GM23338 (cell line): ENCODE data around the gene SRCIN1. TPM values are rescaled to one million over a fixed set of nuclear protein-coding genes. Genes with fewer than 3 reads are reported as not detected.

Experiments
- ATAC-seq: fragments of 200-7000 bp; cut with Tn5 transposase; 3 replicates; pipeline ENCODE4 v1.9.1; 2020
- DNase-seq: peaks from one replicate; pipeline ENCODE4 v3.0.0-alpha.2; 2015; ENCODE audit warnings: low spot score
- H2AFZ ChIP-seq: fragments of 200-600 bp; sonication (generic); 2 replicates; pipeline ENCODE4 v1.8.0; 2016; ENCODE audit warnings: antibody characterized with exemption, mild to moderate bottlenecking, moderate library complexity
- H3F3A ChIP-seq: fragments of 200-600 bp; sonication (generic); replicated peaks from 2 replicates; pipeline ENCODE4 v1.8.0; 2017; ENCODE audit warnings: antibody characterized with exemption, mixed run types, low read depth
- H3K27ac ChIP-seq: fragments of 200-600 bp; sonication (generic); 2 replicates; pipeline ENCODE4 v1.6.1; 2016; ENCODE audit warnings: low read depth
- H3K27me3 ChIP-seq: fragments of 200-600 bp; sonication (generic); 2 replicates; pipeline ENCODE4 v1.8.0; 2016; ENCODE audit warnings: mild to moderate bottlenecking, mixed run types, moderate library complexity; ENCODE audit not compliant: insufficient read depth
- H3K36me3 ChIP-seq: fragments of 200-600 bp; sonication (generic); 2 replicates; pipeline ENCODE4 v1.8.0; 2016; ENCODE audit warnings: mild to moderate bottlenecking; ENCODE audit not compliant: insufficient read depth
- H3K4me1 ChIP-seq: fragments of 200-600 bp; sonication (generic); 2 replicates; pipeline ENCODE4 v1.8.0; 2016; ENCODE audit warnings: mild to moderate bottlenecking, moderate library complexity; ENCODE audit not compliant: insufficient read depth
- H3K4me2 ChIP-seq: fragments of 200-600 bp; sonication (generic); 2 replicates; pipeline ENCODE4 v1.7.1; 2017; ENCODE audit warnings: mixed run types
- H3K4me3 ChIP-seq: fragments of 200-600 bp; sonication (generic); 2 replicates; pipeline ENCODE4 v1.6.1; 2016; ENCODE audit warnings: mixed run types
- H3K79me2 ChIP-seq: fragments of 200-600 bp; sonication (generic); replicated peaks from 2 replicates; pipeline ENCODE4 v1.8.0; 2017; ENCODE audit warnings: mild to moderate bottlenecking; ENCODE audit not compliant: insufficient read depth
- H3K9me2 ChIP-seq: fragments of 200-600 bp; sonication (generic); 2 replicates; pipeline ENCODE4 v1.8.0; 2017; ENCODE audit not compliant: insufficient read depth
- H4K20me1 ChIP-seq: fragments of 200-600 bp; sonication (generic); replicated peaks from 2 replicates; pipeline ENCODE4 v1.8.0; 2017; ENCODE audit warnings: mild to moderate bottlenecking; ENCODE audit not compliant: insufficient read depth
- H3K27ac Mint-ChIP-seq: 2 replicates; pipeline ENCODE4 v1.8.0; 2020; ENCODE audit warnings: inconsistent platforms, mild to moderate bottlenecking, moderate library complexity, mixed read lengths
- H3K27me3 Mint-ChIP-seq: 3 replicates; pipeline ENCODE4 v1.8.0; 2022; ENCODE audit warnings: low read depth, mild to moderate bottlenecking, moderate library complexity, mixed read lengths, inconsistent platforms; ENCODE audit not compliant: insufficient read depth, poor library complexity
- H3K36me3 Mint-ChIP-seq: 3 replicates; pipeline ENCODE4 v1.8.0; 2021; ENCODE audit warnings: low read depth, mild to moderate bottlenecking, inconsistent platforms, moderate library complexity, mixed read lengths
- H3K4me1 Mint-ChIP-seq: 3 replicates; pipeline ENCODE4 v1.8.0; 2020; ENCODE audit warnings: mild to moderate bottlenecking, inconsistent platforms, mixed read lengths
- H3K4me3 Mint-ChIP-seq: 3 replicates; pipeline ENCODE4 v1.8.0; 2021; ENCODE audit warnings: moderate library complexity, mild to moderate bottlenecking, inconsistent platforms, mixed read lengths
- H3K9me3 Mint-ChIP-seq: 3 replicates; pipeline ENCODE4 v1.8.0; 2020; ENCODE audit warnings: moderate library complexity, mild to moderate bottlenecking, inconsistent platforms, mixed read lengths
- CREB1 ChIP-seq: fragments of 250-450 bp; sonication (Bioruptor Pico); IDR thresholded peaks from 2 replicates; pipeline ENCODE4 v1.5.0; 2020; ENCODE audit warnings: low read depth, mild to moderate bottlenecking, moderate library complexity
- CTCF ChIP-seq, 2 experiments: fragments of 200-600 bp in 1 of 2; sonication (generic) in 1 of 2; conservative IDR thresholded peaks; 2 replicates each; pipeline versions ENCODE4 v1.5.1 to v1.6.1; 2016 to 2017; ENCODE audit warnings: antibody characterized with exemption in 2 of 2, low read depth in 2 of 2, mild to moderate bottlenecking in 2 of 2, moderate library complexity in 1 of 2
- ETS1 ChIP-seq: IDR thresholded peaks from 2 replicates; pipeline ENCODE4 v1.6.1; 2016; ENCODE audit warnings: antibody characterized with exemption
- EZH2 ChIP-seq: fragments of 200-600 bp; sonication (generic); IDR thresholded peaks from one replicate; pipeline ENCODE4 v1.8.0; 2017; ENCODE audit warnings: antibody characterized with exemption, mild to moderate bottlenecking, low read depth; ENCODE audit not compliant: unreplicated experiment
- NANOG ChIP-seq: IDR thresholded peaks from 2 replicates; pipeline ENCODE4 v1.6.1; 2016; ENCODE audit warnings: antibody characterized with exemption, borderline replicate concordance
- POLR2AphosphoS5 ChIP-seq: IDR thresholded peaks from 2 replicates; pipeline ENCODE4 v1.6.1; 2016; ENCODE audit warnings: antibody characterized with exemption, low read depth
- STAT1 ChIP-seq: IDR thresholded peaks from one replicate; pipeline ENCODE4 v1.6.1; 2016; ENCODE audit warnings: antibody characterized with exemption; ENCODE audit not compliant: unreplicated experiment
- ZNF114 ChIP-seq: fragments of 250-450 bp; sonication (Bioruptor Pico); IDR thresholded peaks from 2 replicates; pipeline ENCODE4 v1.5.0; 2020; ENCODE audit warnings: mild to moderate bottlenecking, moderate library complexity
- ZNF331 ChIP-seq: fragments of 250-450 bp; sonication (Bioruptor Pico); IDR thresholded peaks from 2 replicates; pipeline ENCODE4 v1.5.0; 2020; ENCODE audit warnings: low read depth, mild to moderate bottlenecking, moderate library complexity
- polyA plus RNA-seq: library from polyadenylated mRNA; unstranded; fragments of >200 nt; fragmentation: Nextera tagmentation; extraction: Ambion mirVana; gene quantifications from 2 replicates; pipeline ENCODE4 v1.2.1, GENCODE V29; 2016
- total RNA-seq: library from RNA; depleted of rRNA; stranded (reverse); fragments of >200 nt; shearing (Covaris generic); gene quantifications from 2 replicates; pipeline ENCODE4 v1.2.3, GENCODE V29; 2014
- TF ChIP-seq, protein P1 (sequence below): fragments of 250-450 bp; sonication (Bioruptor Pico); IDR thresholded peaks from 2 replicates; pipeline ENCODE4 v1.5.0; 2020; ENCODE audit warnings: mild to moderate bottlenecking, moderate library complexity

SRCIN1 gene
- total and polyA plus RNA-seq, 2 experiments from 2014 or later = 0.87 to 2.2 TPM

GRCh38 chr17:38575781-38576180 lies 30.0 kb downstream of the SRCIN1 start:
- ATAC-seq (no peak), DNase-seq (no peak)
- Histone ChIP-seq H3K9me2 (no peaks in the 10 kb centered on the region), H3K4me2 (no peak overlapping the region), H3K4me1 (peaks cover 31% of the 10 kb centered on the region), H4K20me1 (peaks cover 6% of the 10 kb centered on the region), H3K27ac (no peak overlapping the region), H2AFZ (no peak overlapping the region), H3K27me3 (peaks cover 99% of the 10 kb centered on the region), H3K36me3 (no peaks in the 10 kb centered on the region), H3F3A (peaks cover 10% of the 10 kb centered on the region; the same call in 1 of the 2 replicates), H3K79me2 (no peaks in the 10 kb centered on the region), H3K4me3 (no peak overlapping the region)
- Mint-ChIP-seq H3K4me1 (peaks cover 43% of the 10 kb centered on the region), H3K27ac (no peak overlapping the region), H3K27me3 (peaks cover 93% of the 10 kb centered on the region), H3K9me3 (no peaks in the 10 kb centered on the region), H3K36me3 (no peaks in the 10 kb centered on the region; the same call in 2 of the 3 replicates), H3K4me3 (no peak overlapping the region)
- TF ChIP-seq CTCF (conservative IDR thresholded peaks at IDR 0.05; ENCODE audit: low read depth in 2 of 2) (no peak), POLR2AphosphoS5 (no peak), ZNF114 (CRISPR knock-in tag) (no peak), STAT1 (no peak), NANOG (no peak), EZH2 (peak; percentile 60), CREB1 (CRISPR knock-in tag) (no peak), ETS1 (no peak), ZNF331 (CRISPR knock-in tag) (no peak)

- H4K20me1 ChIP-seq = peaks cover 6% of the 10 kb centered on the region
- no peak overlapping the region for H2AFZ ChIP-seq
- H3K4me3 Mint-ChIP-seq = peak overlapping the region; percentile 67; the same call in 1 of the 3 replicates
- H3K79me2 ChIP-seq = no peaks in the 10 kb centered on the region
- H3K4me1 Mint-ChIP-seq = peaks cover 37% of the 10 kb centered on the region
- no peak overlapping the region for H3K27ac Mint-ChIP-seq
- TF ChIP-seq, protein P1, sequence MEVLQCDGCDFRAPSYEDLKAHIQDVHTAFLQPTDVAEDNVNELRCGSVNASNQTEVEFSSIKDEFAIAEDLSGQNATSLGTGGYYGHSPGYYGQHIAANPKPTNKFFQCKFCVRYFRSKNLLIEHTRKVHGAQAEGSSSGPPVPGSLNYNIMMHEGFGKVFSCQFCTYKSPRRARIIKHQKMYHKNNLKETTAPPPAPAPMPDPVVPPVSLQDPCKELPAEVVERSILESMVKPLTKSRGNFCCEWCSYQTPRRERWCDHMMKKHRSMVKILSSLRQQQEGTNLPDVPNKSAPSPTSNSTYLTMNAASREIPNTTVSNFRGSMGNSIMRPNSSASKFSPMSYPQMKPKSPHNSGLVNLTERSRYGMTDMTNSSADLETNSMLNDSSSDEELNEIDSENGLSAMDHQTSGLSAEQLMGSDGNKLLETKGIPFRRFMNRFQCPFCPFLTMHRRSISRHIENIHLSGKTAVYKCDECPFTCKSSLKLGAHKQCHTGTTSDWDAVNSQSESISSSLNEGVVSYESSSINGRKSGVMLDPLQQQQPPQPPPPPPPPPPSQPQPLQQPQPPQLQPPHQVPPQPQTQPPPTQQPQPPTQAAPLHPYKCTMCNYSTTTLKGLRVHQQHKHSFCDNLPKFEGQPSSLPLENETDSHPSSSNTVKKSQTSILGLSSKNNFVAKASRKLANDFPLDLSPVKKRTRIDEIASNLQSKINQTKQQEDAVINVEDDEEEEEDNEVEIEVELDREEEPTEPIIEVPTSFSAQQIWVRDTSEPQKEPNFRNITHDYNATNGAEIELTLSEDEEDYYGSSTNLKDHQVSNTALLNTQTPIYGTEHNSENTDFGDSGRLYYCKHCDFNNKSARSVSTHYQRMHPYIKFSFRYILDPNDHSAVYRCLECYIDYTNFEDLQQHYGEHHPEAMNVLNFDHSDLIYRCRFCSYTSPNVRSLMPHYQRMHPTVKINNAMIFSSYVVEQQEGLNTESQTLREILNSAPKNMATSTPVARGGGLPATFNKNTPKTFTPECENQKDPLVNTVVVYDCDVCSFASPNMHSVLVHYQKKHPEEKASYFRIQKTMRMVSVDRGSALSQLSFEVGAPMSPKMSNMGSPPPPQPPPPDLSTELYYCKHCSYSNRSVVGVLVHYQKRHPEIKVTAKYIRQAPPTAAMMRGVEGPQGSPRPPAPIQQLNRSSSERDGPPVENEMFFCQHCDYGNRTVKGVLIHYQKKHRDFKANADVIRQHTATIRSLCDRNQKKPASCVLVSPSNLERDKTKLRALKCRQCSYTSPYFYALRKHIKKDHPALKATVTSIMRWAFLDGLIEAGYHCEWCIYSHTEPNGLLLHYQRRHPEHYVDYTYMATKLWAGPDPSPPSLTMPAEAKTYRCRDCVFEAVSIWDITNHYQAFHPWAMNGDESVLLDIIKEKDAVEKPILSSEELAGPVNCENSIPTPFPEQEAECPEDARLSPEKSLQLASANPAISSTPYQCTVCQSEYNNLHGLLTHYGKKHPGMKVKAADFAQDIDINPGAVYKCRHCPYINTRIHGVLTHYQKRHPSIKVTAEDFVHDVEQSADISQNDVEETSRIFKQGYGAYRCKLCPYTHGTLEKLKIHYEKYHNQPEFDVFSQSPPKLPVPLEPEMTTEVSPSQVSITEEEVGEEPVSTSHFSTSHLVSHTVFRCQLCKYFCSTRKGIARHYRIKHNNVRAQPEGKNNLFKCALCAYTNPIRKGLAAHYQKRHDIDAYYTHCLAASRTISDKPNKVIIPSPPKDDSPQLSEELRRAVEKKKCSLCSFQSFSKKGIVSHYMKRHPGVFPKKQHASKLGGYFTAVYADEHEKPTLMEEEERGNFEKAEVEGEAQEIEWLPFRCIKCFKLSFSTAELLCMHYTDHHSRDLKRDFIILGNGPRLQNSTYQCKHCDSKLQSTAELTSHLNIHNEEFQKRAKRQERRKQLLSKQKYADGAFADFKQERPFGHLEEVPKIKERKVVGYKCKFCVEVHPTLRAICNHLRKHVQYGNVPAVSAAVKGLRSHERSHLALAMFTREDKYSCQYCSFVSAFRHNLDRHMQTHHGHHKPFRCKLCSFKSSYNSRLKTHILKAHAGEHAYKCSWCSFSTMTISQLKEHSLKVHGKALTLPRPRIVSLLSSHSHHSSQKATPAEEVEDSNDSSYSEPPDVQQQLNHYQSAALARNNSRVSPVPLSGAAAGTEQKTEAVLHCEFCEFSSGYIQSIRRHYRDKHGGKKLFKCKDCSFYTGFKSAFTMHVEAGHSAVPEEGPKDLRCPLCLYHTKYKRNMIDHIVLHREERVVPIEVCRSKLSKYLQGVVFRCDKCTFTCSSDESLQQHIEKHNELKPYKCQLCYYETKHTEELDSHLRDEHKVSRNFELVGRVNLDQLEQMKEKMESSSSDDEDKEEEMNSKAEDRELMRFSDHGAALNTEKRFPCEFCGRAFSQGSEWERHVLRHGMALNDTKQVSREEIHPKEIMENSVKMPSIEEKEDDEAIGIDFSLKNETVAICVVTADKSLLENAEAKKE = no peak
- peak; percentile 14 for TF ChIP-seq EZH2
- TF ChIP-seq ETS1 = no peak
- H3K27ac ChIP-seq = no peak overlapping the region
- no peak for DNase-seq
- peaks cover 10% of the 10 kb centered on the region; the same call in 1 of the 2 replicates for H3F3A ChIP-seq
- H3K36me3 ChIP-seq = no peaks in the 10 kb centered on the region
- no peaks in the 10 kb centered on the region for H3K9me2 ChIP-seq
- H3K4me3 ChIP-seq = no peak overlapping the region
- peak; percentile 4; the same call in 1 of the 3 replicates for ATAC-seq
- peaks cover 99% of the 10 kb centered on the region for H3K27me3 ChIP-seq
- peaks cover 31% of the 10 kb centered on the region for H3K4me1 ChIP-seq
- H3K4me2 ChIP-seq = peak overlapping the region; percentile 27; the same call in 1 of the 2 replicates
- H3K36me3 Mint-ChIP-seq = no peaks in the 10 kb centered on the region
- no peaks in the 10 kb centered on the region for H3K9me3 Mint-ChIP-seq
- peaks cover 92% of the 10 kb centered on the region for H3K27me3 Mint-ChIP-seq
Measured at GRCh38 chr17:38574712-38575111, 31.0 kb downstream of the SRCIN1 start.
